IPS-18a (cell line): Measurements from ENCODE around the gene SLC38A1.
"Not testable (repeated sequence)": the region's sequence is repeated elsewhere in the genome, so short reads cannot be mapped to it uniquely, and the experiment has no call there.

Experiments
- H3K27ac ChIP-seq: one replicate; pipeline ENCODE4 v1.5.1; 2013; ENCODE audit warnings: low read length
- H3K27me3 ChIP-seq: one replicate; pipeline ENCODE4 v1.6.1; 2013; ENCODE audit warnings: mild to moderate bottlenecking, low read length; ENCODE audit not compliant: control insufficient read depth, insufficient read depth
- H3K36me3 ChIP-seq: one replicate; pipeline ENCODE4 v1.6.1; 2013; ENCODE audit warnings: low read depth, low read length; ENCODE audit not compliant: control insufficient read depth
- H3K4me1 ChIP-seq: one replicate; pipeline ENCODE4 v1.6.1; 2013; ENCODE audit warnings: low read depth, low read length; ENCODE audit not compliant: control insufficient read depth
- H3K4me3 ChIP-seq: one replicate; pipeline ENCODE4 v1.5.1; 2013; ENCODE audit warnings: low read length
- H3K9ac ChIP-seq: one replicate; pipeline ENCODE4 v1.6.1; 2013; ENCODE audit warnings: mild to moderate bottlenecking, low read length, moderate library complexity
- H3K9me3 ChIP-seq: one replicate; pipeline ENCODE4 v1.6.1; 2013; ENCODE audit warnings: low read depth, low read length; ENCODE audit not compliant: control insufficient read depth

The SLC38A1 gene

DNA sequence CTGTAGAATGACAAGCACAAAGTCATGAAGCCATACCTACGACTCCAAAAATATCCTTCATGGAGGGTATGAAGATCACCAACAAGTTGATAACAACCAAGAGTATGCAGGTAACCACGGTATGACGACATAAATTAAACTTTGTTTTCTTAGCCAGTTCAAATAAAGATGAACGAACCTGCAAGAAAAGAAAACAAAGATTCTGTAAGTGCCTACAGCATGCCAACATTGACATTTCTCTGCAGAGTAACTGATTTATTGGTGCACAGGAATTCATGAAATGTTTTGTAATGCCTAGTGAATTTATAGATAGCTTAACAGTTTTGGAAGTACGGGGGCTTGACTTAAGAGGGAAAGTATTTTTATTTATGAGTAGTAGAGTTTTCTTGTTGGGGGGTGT is 71.0 kb downstream of the SLC38A1 start:
- Histone ChIP-seq H3K4me1 (no peaks in the 10 kb centered on the region), H3K9ac (no peak overlapping the region), H3K9me3 (peaks cover 51% of the 10 kb centered on the region), H3K36me3 (peaks cover 92% of the 10 kb centered on the region), H3K4me3 (no peak overlapping the region), H3K27me3 (no peaks in the 10 kb centered on the region), H3K27ac (no peak overlapping the region)

DNA sequence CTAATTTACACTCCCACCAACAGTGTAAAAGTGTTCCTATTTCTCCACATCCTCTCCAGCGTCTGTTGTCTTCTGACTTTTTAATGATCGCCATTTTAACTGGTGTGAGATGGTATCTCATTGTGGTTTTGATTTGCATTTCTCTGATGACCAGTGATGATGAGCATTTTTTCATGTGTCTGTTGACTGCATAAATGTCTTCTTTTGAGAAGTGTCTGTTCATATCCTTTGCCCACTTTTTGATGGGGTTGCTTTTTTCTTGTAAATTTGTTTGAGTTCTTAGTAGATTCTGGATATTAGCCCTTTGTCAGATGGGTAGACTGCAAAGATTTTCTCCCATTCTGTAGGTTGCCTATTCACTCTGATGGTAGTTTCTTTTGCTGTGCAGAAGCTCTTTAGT is 78.3 kb downstream of the SLC38A1 start:
- H3K4me1 ChIP-seq, H3K27ac ChIP-seq, H3K4me3 ChIP-seq, H3K27me3 ChIP-seq, H3K9ac ChIP-seq: not testable (repeated sequence)
- peaks cover 37% of the 10 kb centered on the region for H3K36me3 ChIP-seq
- H3K9me3 ChIP-seq, result peaks cover 36% of the 10 kb centered on the region

GRCh38 chr12:46188170-46188569 is 80.7 kb downstream of the SLC38A1 start:
- H3K27ac ChIP-seq, result no peak overlapping the region
- peaks cover 17% of the 10 kb centered on the region for H3K36me3 ChIP-seq
- peaks cover 13% of the 10 kb centered on the region for H3K9me3 ChIP-seq
- H3K9ac ChIP-seq, result no peak overlapping the region
- H3K4me1 ChIP-seq, result peaks cover 4% of the 10 kb centered on the region
- no peak overlapping the region for H3K4me3 ChIP-seq
- H3K27me3 ChIP-seq, result no peaks in the 10 kb centered on the region

DNA sequence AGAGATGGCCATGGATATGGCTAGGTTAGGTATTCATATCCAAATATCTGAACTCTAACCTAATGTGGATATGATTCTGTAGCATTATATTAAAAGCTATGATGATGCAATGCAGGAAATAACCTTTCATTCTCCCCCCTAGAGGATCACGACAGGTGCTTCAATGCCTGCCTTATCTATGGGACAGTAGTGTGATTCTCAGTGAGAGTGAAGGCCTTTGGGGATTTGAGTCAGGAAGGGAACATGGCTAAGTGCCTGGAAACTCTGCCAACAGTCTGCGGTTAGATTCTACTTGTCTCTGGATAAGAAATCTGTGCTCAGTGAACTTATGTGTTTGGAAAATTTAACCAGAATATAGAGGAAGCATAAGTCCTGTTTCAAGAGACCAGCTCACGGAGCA is 81.8 kb downstream of the SLC38A1 start:
- peaks cover 17% of the 10 kb centered on the region for H3K36me3 ChIP-seq
- peaks cover 4% of the 10 kb centered on the region for H3K9me3 ChIP-seq
- H3K4me1 ChIP-seq, result peaks cover 4% of the 10 kb centered on the region
- no peak overlapping the region for H3K4me3 ChIP-seq
- H3K27me3 ChIP-seq, result no peaks in the 10 kb centered on the region
- no peak overlapping the region for H3K27ac ChIP-seq
- H3K9ac ChIP-seq, result no peak overlapping the region

GRCh38 chr12:46186088-46186487 is 82.8 kb downstream of the SLC38A1 start:
- H3K9ac ChIP-seq, result no peak overlapping the region
- H3K4me1 ChIP-seq, result peaks cover 4% of the 10 kb centered on the region
- H3K27ac ChIP-seq, result no peak overlapping the region
- no peaks in the 10 kb centered on the region for H3K27me3 ChIP-seq
- peaks cover 17% of the 10 kb centered on the region for H3K36me3 ChIP-seq
- H3K4me3 ChIP-seq, result no peak overlapping the region
- H3K9me3 ChIP-seq, result peaks cover 1% of the 10 kb centered on the region

- no peaks in the 10 kb centered on the region for H3K27me3 ChIP-seq
- H3K4me3 ChIP-seq, result no peak overlapping the region
- peaks cover 4% of the 10 kb centered on the region for H3K4me1 ChIP-seq
- H3K9me3 ChIP-seq, result no peaks in the 10 kb centered on the region
- no peak overlapping the region for H3K9ac ChIP-seq
- H3K27ac ChIP-seq, result no peak overlapping the region
- H3K36me3 ChIP-seq, result peaks cover 17% of the 10 kb centered on the region
Measured at GRCh38 chr12:46185686-46186085, 83.2 kb downstream of the SLC38A1 start.

GRCh38 chr12:46184798-46185595 is 83.8 kb downstream of the SLC38A1 start:
- H3K9me3 ChIP-seq, result no peaks in the 10 kb centered on the region
- H3K4me1 ChIP-seq, result peaks cover 4% of the 10 kb centered on the region
- peaks cover 17% of the 10 kb centered on the region for H3K36me3 ChIP-seq
- no peak overlapping the region for H3K4me3 ChIP-seq
- no peak overlapping the region for H3K27ac ChIP-seq
- H3K9ac ChIP-seq, result no peak overlapping the region
- H3K27me3 ChIP-seq, result no peaks in the 10 kb centered on the region

DNA sequence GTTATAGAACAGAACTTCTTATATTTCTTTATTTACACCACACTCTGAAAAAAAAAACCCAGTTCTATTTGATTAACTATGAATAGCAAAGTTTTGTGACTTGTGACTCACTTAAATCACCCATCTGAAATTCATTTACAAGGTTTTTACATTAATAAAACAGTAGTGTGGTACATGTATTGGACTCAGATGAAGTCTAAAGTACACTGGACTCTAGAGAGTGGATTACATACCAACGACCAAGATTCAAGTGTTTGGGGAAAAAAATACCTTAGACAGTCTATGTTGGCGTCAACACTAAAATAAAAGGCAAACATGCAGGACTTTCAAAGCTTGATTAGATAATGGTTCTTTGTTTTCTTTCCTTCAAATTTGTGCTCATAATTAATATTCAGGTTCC is 85.7 kb downstream of the SLC38A1 start:
- no peak overlapping the region for H3K4me3 ChIP-seq
- no peaks in the 10 kb centered on the region for H3K9me3 ChIP-seq
- peaks cover 4% of the 10 kb centered on the region for H3K36me3 ChIP-seq
- H3K27me3 ChIP-seq, result no peaks in the 10 kb centered on the region
- H3K4me1 ChIP-seq, result peaks cover 4% of the 10 kb centered on the region
- no peak overlapping the region for H3K9ac ChIP-seq
- no peak overlapping the region for H3K27ac ChIP-seq

- Histone ChIP-seq H3K4me3 (no peak overlapping the region), H3K4me1 (peaks cover 4% of the 10 kb centered on the region), H3K27me3 (no peaks in the 10 kb centered on the region), H3K9ac (no peak overlapping the region), H3K36me3 (no peaks in the 10 kb centered on the region), H3K27ac (no peak overlapping the region), H3K9me3 (no peaks in the 10 kb centered on the region)
Measured at GRCh38 chr12:46181465-46181864, 87.4 kb downstream of the SLC38A1 start.

- no peak overlapping the region for H3K27ac ChIP-seq
- no peaks in the 10 kb centered on the region for H3K9me3 ChIP-seq
- no peak overlapping the region for H3K4me3 ChIP-seq
- no peak overlapping the region for H3K9ac ChIP-seq
- no peaks in the 10 kb centered on the region for H3K36me3 ChIP-seq
- no peaks in the 10 kb centered on the region for H3K27me3 ChIP-seq
- H3K4me1 ChIP-seq, result peaks cover 4% of the 10 kb centered on the region
Measured at GRCh38 chr12:46179693-46180452, 89.0 kb downstream of the SLC38A1 start.

GRCh38 chr12:46177837-46178608 is 90.8 kb downstream of the SLC38A1 start:
- Histone ChIP-seq H3K27me3 (no peaks in the 10 kb centered on the region), H3K4me1 (no peaks in the 10 kb centered on the region), H3K27ac (no peak overlapping the region)

More at GRCh38 chr12:46177837-46178608, 90.8 kb downstream of the SLC38A1 start:
- no peaks in the 10 kb centered on the region for H3K36me3 ChIP-seq
- H3K4me3 ChIP-seq, result no peak overlapping the region
- H3K9ac ChIP-seq, result no peak overlapping the region
- H3K9me3 ChIP-seq, result no peaks in the 10 kb centered on the region
